ENCODE data around the gene PKD1. TPM values are rescaled to one million over a fixed set of nuclear protein-coding genes. Genes with fewer than 3 reads are reported as not detected.
A peak's percentile ranks its signal among the peaks of the same experiment; 100 is the strongest.

The PKD1 gene
- total RNA-seq, 2 donors from 2014 or later, result 78.9 to 237 TPM

DNA sequence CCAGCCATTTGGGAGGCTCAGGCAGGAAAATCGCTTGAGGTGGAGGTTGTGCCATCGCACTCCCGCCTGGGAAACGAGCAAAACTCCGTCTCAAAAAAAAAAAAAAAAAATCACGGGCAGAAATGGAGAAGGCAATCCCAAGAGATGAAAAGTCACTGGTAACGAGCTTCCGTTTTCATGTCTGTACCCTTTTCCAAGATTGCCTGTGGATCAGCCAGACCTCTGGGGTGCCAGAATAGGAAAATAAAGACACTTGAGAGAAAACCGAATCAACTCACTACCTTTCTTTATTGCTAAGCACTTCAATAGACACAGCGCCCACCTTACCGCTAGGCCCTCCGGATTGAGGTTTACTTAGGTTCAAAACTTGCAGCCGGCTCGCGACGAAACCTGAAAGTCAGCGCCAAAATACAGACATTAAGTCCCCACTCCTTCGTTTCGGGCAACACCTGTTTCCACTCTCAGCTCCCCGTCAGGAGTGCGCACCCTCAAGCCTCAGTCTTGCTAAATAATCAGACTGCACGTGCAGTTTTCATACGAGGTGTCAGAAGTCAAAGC is 18.9 kb upstream of the PKD1 start:
- WGBS, 2 donors, result 2 to 4% methylated on average over 17 to 23 of the region's 23 CpGs
- intact Hi-C loops (cut with DNase I), result no loop called here

DNA sequence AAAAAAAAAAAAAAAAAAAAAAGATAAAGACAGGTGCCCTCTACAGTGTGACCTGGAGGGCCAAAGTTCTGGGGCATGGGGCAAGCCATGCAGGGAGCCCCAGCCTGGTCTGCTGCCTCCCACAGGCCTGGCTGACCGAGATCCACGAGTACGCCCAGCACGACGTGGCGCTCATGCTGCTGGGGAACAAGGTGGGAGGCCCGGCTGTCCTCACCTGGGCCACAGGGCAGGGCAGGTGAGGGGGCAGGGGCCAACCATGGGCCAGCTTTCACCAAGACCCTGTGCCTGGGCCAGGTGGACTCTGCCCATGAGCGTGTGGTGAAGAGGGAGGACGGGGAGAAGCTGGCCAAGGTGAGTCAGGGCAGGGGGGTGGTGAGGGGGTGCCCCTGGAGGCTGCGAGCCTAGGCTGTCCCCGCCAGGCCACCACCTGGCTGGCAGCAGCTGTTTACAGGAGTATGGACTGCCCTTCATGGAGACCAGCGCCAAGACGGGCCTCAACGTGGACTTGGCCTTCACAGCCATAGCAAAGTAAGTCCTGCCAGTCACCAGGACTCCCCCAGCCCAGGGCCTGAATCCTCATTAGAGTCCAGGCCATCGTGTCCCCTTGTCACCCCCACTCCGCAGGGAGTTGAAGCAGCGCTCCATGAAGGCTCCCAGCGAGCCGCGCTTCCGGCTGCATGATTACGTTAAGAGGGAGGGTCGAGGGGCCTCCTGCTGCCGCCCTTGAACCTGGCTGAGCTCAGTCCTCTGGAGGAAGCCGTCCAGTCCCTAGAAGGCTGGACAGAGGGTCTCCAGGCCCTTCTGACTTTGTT is 17.2 kb upstream of the PKD1 start:
- peak overlapping the region; percentile 76 to 95 (median 85) for H3K27ac ChIP-seq
- ATAC-seq (peak; percentile 4), DNase-seq (peak; percentile 72 to 90 (median 82))
- H3K9me3 ChIP-seq, result no peaks in the 10 kb centered on the region
- H3K36me3 ChIP-seq (replicated peaks in 1 of 2; ENCODE audit: insufficient read depth in 1 of 2, low read depth in 2 of 2), result no peaks in the 10 kb centered on the region
- intact Hi-C loops (cut with DNase I), result no loop called here
- TF ChIP-seq POLR2A (IDR thresholded peaks at IDR 0.05), result peak in 2 of 3 donors; percentile 5 to 14
- TF ChIP-seq, protein P1, sequence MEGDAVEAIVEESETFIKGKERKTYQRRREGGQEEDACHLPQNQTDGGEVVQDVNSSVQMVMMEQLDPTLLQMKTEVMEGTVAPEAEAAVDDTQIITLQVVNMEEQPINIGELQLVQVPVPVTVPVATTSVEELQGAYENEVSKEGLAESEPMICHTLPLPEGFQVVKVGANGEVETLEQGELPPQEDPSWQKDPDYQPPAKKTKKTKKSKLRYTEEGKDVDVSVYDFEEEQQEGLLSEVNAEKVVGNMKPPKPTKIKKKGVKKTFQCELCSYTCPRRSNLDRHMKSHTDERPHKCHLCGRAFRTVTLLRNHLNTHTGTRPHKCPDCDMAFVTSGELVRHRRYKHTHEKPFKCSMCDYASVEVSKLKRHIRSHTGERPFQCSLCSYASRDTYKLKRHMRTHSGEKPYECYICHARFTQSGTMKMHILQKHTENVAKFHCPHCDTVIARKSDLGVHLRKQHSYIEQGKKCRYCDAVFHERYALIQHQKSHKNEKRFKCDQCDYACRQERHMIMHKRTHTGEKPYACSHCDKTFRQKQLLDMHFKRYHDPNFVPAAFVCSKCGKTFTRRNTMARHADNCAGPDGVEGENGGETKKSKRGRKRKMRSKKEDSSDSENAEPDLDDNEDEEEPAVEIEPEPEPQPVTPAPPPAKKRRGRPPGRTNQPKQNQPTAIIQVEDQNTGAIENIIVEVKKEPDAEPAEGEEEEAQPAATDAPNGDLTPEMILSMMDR (IDR thresholded peaks at IDR 0.05), result peak in 2 of 7 experiments; percentile 11 to 15
- peaks cover 80% of the 10 kb centered on the region for H3K4me1 ChIP-seq
- H3K4me3 ChIP-seq, result peak overlapping the region; percentile 13 to 95
- no peaks in the 10 kb centered on the region for H3K27me3 ChIP-seq
- WGBS, 2 donors, result 9 to 15% methylated on average over 12 to 25 of the region's 25 CpGs

More for the DNA sequence above, 18.9 kb upstream of the PKD1 start:
- H3K36me3 ChIP-seq (replicated peaks in 1 of 2; ENCODE audit: insufficient read depth in 1 of 2, low read depth in 2 of 2), result no peaks in the 10 kb centered on the region
- H3K27ac ChIP-seq, result peak overlapping the region; percentile 25 to 95 (median 85)
- no peaks in the 10 kb centered on the region for H3K9me3 ChIP-seq
- H3K4me3 ChIP-seq, result peak overlapping the region; percentile 74 to 95
- no peak for TF ChIP-seq POLR2A (IDR thresholded peaks at IDR 0.05)
- TF ChIP-seq, protein P1 (IDR thresholded peaks at IDR 0.05), result no peak
- ATAC-seq (no peak), DNase-seq (peak in 1 of 4 donors; percentile 36)
- H3K4me1 ChIP-seq, result peaks cover 81% of the 10 kb centered on the region
- no peaks in the 10 kb centered on the region for H3K27me3 ChIP-seq

DNA sequence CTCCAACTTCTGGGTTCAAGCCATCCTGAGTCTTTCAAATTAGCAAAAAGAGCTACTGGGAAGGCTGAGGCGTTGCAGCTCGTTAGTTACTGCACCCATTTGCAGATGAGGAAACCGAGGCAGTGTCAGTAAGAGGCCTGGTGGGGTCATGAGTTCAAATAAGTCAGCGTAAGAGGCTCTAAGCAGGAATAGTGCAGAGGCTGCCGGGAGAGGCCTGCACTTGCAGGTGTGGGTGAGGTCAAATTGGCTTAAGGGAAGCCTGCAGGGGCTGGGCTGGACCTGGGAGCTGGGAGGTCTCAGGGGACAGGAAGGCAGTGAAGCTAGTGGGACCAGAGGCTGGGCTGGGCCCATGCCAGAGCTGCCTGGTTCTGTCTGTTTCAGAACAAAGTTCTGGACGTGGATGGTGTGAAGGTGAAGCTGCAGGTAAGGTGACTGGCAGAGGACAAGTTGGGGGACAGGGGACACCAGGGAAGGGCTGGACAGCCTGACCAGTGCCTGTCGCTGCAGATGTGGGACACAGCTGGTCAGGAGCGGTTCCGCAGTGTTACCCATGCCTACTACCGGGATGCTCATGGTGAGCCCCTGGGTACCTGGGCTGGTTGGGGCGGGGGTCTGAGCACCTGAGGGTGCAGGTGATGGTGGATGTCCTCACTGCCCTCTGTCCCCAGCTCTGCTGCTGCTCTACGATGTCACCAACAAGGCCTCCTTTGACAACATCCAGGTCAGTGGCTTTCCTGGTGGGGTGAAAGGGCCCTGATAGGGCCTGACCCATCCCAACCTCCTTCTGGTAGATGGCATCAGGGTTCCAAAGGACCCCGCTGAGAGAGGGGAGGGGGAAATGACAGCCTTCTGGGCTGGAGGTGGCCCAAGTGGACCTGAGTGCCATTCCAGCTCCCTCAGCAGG is 15.7 kb upstream of the PKD1 start:
- peak in 1 of 3 donors; percentile 16 for TF ChIP-seq POLR2A (IDR thresholded peaks at IDR 0.05)
- TF ChIP-seq, protein P1 (IDR thresholded peaks at IDR 0.05), result no peak
- intact Hi-C loops (cut with DNase I), result no loop called here
- Histone ChIP-seq H3K4me1 (peaks cover 75% of the 10 kb centered on the region), H3K9me3 (no peaks in the 10 kb centered on the region), H3K27me3 (no peaks in the 10 kb centered on the region), H3K27ac (peak overlapping the region; percentile 50 to 95 (median 88)), H3K4me3 (no peak overlapping the region), H3K36me3 (replicated peaks in 1 of 2; ENCODE audit: insufficient read depth in 1 of 2, low read depth in 2 of 2) (no peaks in the 10 kb centered on the region)
- ATAC-seq (no peak), DNase-seq (peak in 1 of 4 donors; percentile 15)
- WGBS, 2 donors, result 44 to 47% methylated on average over 5 to 13 of the region's 13 CpGs

DNA sequence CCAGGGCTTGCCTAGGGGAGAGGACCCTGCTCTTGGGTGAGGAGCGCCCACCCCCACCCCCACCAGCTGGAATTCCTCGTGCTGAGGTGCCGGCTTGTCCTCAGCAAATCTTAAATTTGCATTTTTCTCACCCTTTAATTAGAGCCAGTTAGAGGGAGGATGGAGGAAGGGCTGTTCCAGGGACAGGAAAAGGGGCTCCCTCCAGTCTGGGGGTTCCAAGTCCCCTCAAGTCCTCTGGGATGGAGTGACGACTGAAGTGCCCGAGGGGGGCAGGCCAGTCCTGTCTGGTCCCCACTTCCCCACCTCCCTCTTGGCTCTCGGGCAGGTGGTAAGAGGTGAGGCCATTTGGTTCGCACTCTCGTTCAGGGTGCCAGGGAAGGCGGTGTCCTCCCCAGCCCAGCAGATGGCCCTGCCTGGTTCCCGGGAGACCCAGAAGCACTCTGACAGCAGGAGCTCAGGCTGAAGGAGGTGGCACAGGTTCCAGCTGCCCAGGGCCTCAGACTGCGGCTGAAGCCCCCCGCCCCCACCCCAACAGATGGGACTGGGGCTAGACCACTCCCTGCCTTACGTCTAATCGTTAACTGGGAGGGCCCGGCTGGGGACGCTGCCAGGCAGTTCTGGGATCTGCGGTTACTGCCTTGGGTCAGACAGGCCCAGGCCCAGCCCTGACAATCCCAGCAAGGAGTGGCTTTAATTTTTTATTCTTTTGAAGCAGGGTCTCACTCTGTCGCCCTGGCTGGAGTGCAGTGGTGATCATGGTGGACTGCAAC is 14.9 kb upstream of the PKD1 start:
- ATAC-seq, result no peak
- Histone ChIP-seq H3K9me3 (no peaks in the 10 kb centered on the region), H3K4me1 (peaks cover 72% of the 10 kb centered on the region), H3K27me3 (no peaks in the 10 kb centered on the region), H3K4me3 (no peak overlapping the region), H3K36me3 (replicated peaks in 1 of 2; ENCODE audit: insufficient read depth in 1 of 2, low read depth in 2 of 2) (no peaks in the 10 kb centered on the region), H3K27ac (peak overlapping the region; percentile 88 to 95 (median 91))
- intact Hi-C loops (cut with DNase I), result no loop called here
- peak in 2 of 3 donors; percentile 26 to 42 for TF ChIP-seq POLR2A (IDR thresholded peaks at IDR 0.05)
- TF ChIP-seq, protein P1 (IDR thresholded peaks at IDR 0.05), result peak in 1 of 7 experiments; percentile 9
- DNase-seq, result peak; percentile 62 to 80 (median 77)
- WGBS, 2 donors, result 11 to 18% methylated on average over 8 to 18 of the region's 18 CpGs

Data from body of pancreas (tissue), 4 donors.